ENCODE measurements around the gene THUMPD3.

The THUMPD3 gene

GRCh38 chr3:9428411-9428810 lies 65.6 kb downstream of the THUMPD3 start:
- CTCF ChIA-PET: no interaction called here
- TF ChIP-seq ARNT (IDR thresholded peaks at IDR 0.05) (no peak), NFRKB (IDR thresholded peaks at IDR 0.05) (no peak), HDGF (IDR thresholded peaks at IDR 0.05; ENCODE audit: borderline replicate concordance) (no peak), SP1 (IDR thresholded peaks at IDR 0.05) (no peak), FOXM1 (IDR thresholded peaks at IDR 0.05; ENCODE audit: borderline replicate concordance) (no peak), ELF4 (IDR thresholded peaks at IDR 0.05) (no peak), PKNOX1 (IDR thresholded peaks at IDR 0.05) (no peak), LEF1 (IDR thresholded peaks at IDR 0.05; ENCODE audit: borderline replicate concordance) (no peak), CTBP1 (IDR thresholded peaks at IDR 0.05; ENCODE audit: borderline replicate concordance) (no peak), L3MBTL2 (conservative IDR thresholded peaks at IDR 0.05) (no peak), SUZ12 (IDR thresholded peaks at IDR 0.05) (no peak)
- POLR2A ChIA-PET: interaction anchor here (0.6 kb wide), 1 partner anchor 32 kb away, joined by 3 read pairs; no protein-coding TSS in a partner anchor
- DNase-seq (ENCODE audit: extremely low spot score): no peak

GRCh38 chr3:9430733-9431132 lies 67.9 kb downstream of the THUMPD3 start:
- CTCF ChIA-PET: interaction anchor here (1.0 kb wide), 1 partner anchor 77 kb away, joined by 3 read pairs; no protein-coding TSS in a partner anchor

GRCh38 chr3:9433627-9434521 lies 71.0 kb downstream of the THUMPD3 start:
- TF ChIP-seq FOXM1 (IDR thresholded peaks at IDR 0.05; ENCODE audit: borderline replicate concordance) (no peak), TARDBP (IDR thresholded peaks at IDR 0.05) (no peak), L3MBTL2 (conservative IDR thresholded peaks at IDR 0.05) (no peak), FOXA1 (IDR thresholded peaks at IDR 0.05) (no peak), ZNF384 (IDR thresholded peaks at IDR 0.05) (no peak)
- ChIA-PET POLR2A (no interaction called here), CTCF (no interaction called here)
- no peak for DNase-seq (ENCODE audit: extremely low spot score)

More at GRCh38 chr3:9430733-9431132, 67.9 kb downstream of the THUMPD3 start:
- TF ChIP-seq NFRKB (IDR thresholded peaks at IDR 0.05) (no peak), BHLHE40 (IDR thresholded peaks at IDR 0.05; ENCODE audit: borderline replicate concordance) (no peak), FOXM1 (IDR thresholded peaks at IDR 0.05; ENCODE audit: borderline replicate concordance) (no peak), LEF1 (IDR thresholded peaks at IDR 0.05; ENCODE audit: borderline replicate concordance) (no peak), TARDBP (IDR thresholded peaks at IDR 0.05) (no peak)
- DNase-seq (ENCODE audit: extremely low spot score): no peak
- POLR2A ChIA-PET: interaction anchor here (1.2 to 1.3 kb wide), 2 partner anchors 34 to 68 kb away, joined by 3 to 5 read pairs; partner anchors contain the start of gene THUMPD3

GRCh38 chr3:9435316-9435715 lies 72.5 kb downstream of the THUMPD3 start:
- no peak for TF ChIP-seq PKNOX1 (IDR thresholded peaks at IDR 0.05)
- TF ChIP-seq BHLHE40 (IDR thresholded peaks at IDR 0.05; ENCODE audit: borderline replicate concordance): no peak
- TF ChIP-seq ZNF384 (IDR thresholded peaks at IDR 0.05): no peak
- no peak for TF ChIP-seq FOXM1 (IDR thresholded peaks at IDR 0.05; ENCODE audit: borderline replicate concordance)
- TF ChIP-seq SUZ12 (IDR thresholded peaks at IDR 0.05): no peak
- no peak for TF ChIP-seq ARNT (IDR thresholded peaks at IDR 0.05)
- TF ChIP-seq FOXA1 (IDR thresholded peaks at IDR 0.05): no peak
- TF ChIP-seq HDGF (IDR thresholded peaks at IDR 0.05; ENCODE audit: borderline replicate concordance): no peak
- TF ChIP-seq L3MBTL2 (conservative IDR thresholded peaks at IDR 0.05): no peak
- CTCF ChIA-PET: no interaction called here
- POLR2A ChIA-PET: interaction anchor here (1.6 kb wide), 1 partner anchor 72 kb away, joined by 7 read pairs; the partner anchor contains the start of gene THUMPD3
- no peak for DNase-seq (ENCODE audit: extremely low spot score)
